ENCODE data around the gene KIF15. TPM values are rescaled to one million over a fixed set of nuclear protein-coding genes. Genes with fewer than 3 reads are reported as not detected.

Gene KIF15
- 0.94 and 2.0 TPM in 2 replicates for total RNA-seq

GRCh38 chr3:44761424-44762169 lies at the start of gene KIF15, which contains the start of gene KIAA1143:
TSS of gene KIF15 (plus strand) at chr3:44761794. CDS start at chr3:44761866, 72 bp downstream.
TSS of gene KIAA1143 (minus strand) at chr3:44761619. CDS start at chr3:44761602, 17 bp downstream.

GRCh38 chr3:44712455-44713075 lies 49.0 kb upstream of the KIF15 start, which contains the start of gene ZNF502:
TSS of gene ZNF502 (plus strand) at chr3:44712660. CDS start at chr3:44720262, 7,602 bp downstream.

GRCh38 chr3:44729384-44729910 lies 32.1 kb upstream of the KIF15 start, which contains the start of gene ZNF501:
TSS of gene ZNF501 (plus strand) at chr3:44729635. CDS start at chr3:44734422, 4,787 bp downstream.

GRCh38 chr3:44861412-44862225 lies 100.0 kb downstream of the KIF15 start, which contains the start of gene TMEM42:
TSS of gene TMEM42 (plus strand) at chr3:44861912. CDS start at chr3:44861925, 13 bp downstream.

GRCh38 chr3:44874308-44874707 lies 112.7 kb downstream of the KIF15 start, which contains the start of gene TGM4:
TSS of gene TGM4 (plus strand) at chr3:44874608. CDS start at chr3:44874679, 71 bp downstream.

Other genes starting within 250 kb of the KIF15 start
- gene ZKSCAN7, start 206.6 kb upstream of the KIF15 start, total RNA-seq, result 4.6 and 5.7 TPM in 2 replicates
- 1.3 and 1.9 TPM in 2 replicates for gene ZNF660, start 176.8 kb upstream of the KIF15 start, total RNA-seq
- gene ZNF197, start 136.8 kb upstream of the KIF15 start, total RNA-seq, result 11.5 and 12.7 TPM in 2 replicates
- gene ZNF35, start 113.1 kb upstream of the KIF15 start, total RNA-seq, result 2.4 and 15.1 TPM in 2 replicates
- gene ZNF502, start 49.1 kb upstream of the KIF15 start, total RNA-seq, result 4.1 and 4.6 TPM in 2 replicates
- gene ZNF501, start 32.2 kb upstream of the KIF15 start, total RNA-seq, result 3.7 and 8.9 TPM in 2 replicates
- gene KIAA1143, start 175 bp upstream of the KIF15 start, total RNA-seq, result 13.2 and 17.2 TPM in 2 replicates
- gene TMEM42, start 100.1 kb downstream of the KIF15 start, total RNA-seq, result 33.5 and 57.5 TPM in 2 replicates
- gene TGM4, start 112.8 kb downstream of the KIF15 start, total RNA-seq, result 0.17 TPM in 1 of 2 replicates, not detected in the other
- 59.1 and 65.3 TPM in 2 replicates for gene ZDHHC3, start 214.4 kb downstream of the KIF15 start, total RNA-seq
- gene EXOSC7, start 214.4 kb downstream of the KIF15 start, total RNA-seq, result 39.4 and 47.5 TPM in 2 replicates

Data from pericardium fibroblast (primary cell).